ENCODE data around the gene ULK3.

ULK3 gene

GRCh38 chr15:74840851-74841775, 1.8 kb downstream of the ULK3 start:
- DNase-seq (ENCODE audit: low spot score): no peak

- DNase-seq (ENCODE audit: low spot score): no peak
Observed at GRCh38 chr15:74839526-74840395, 3.2 kb downstream of the ULK3 start.

- DNase-seq (ENCODE audit: low spot score): no peak
Observed at GRCh38 chr15:74838746-74839525, 4.0 kb downstream of the ULK3 start.

- no peak for DNase-seq (ENCODE audit: low spot score)
Observed at GRCh38 chr15:74838137-74838516, 4.8 kb downstream of the ULK3 start.

GRCh38 chr15:74837482-74838136, 5.3 kb downstream of the ULK3 start:
- no peak for DNase-seq (ENCODE audit: low spot score)

GRCh38 chr15:74836846-74837245, 6.1 kb downstream of the ULK3 start:
- DNase-seq (ENCODE audit: low spot score): no peak

GRCh38 chr15:74835312-74835823, 7.6 kb downstream of the ULK3 start:
- DNase-seq (ENCODE audit: low spot score): peak; percentile 99

GRCh38 chr15:74833376-74834107, 9.4 kb downstream of the ULK3 start:
- DNase-seq (ENCODE audit: low spot score): no peak

- no peak for DNase-seq (ENCODE audit: low spot score)
Observed at GRCh38 chr15:74832826-74833225, 10.1 kb downstream of the ULK3 start.

GRCh38 chr15:74831813-74832495, 11.0 kb downstream of the ULK3 start:
- no peak for DNase-seq (ENCODE audit: low spot score)

GRCh38 chr15:74830868-74831267, 12.1 kb downstream of the ULK3 start:
- DNase-seq (ENCODE audit: low spot score): no peak

GRCh38 chr15:74829991-74830390, 13.0 kb downstream of the ULK3 start:
- DNase-seq (ENCODE audit: low spot score): no peak

- no peak for DNase-seq (ENCODE audit: low spot score)
Observed at GRCh38 chr15:74829486-74829885, 13.5 kb downstream of the ULK3 start.

GRCh38 chr15:74828835-74829234, 14.1 kb downstream of the ULK3 start:
- no peak for DNase-seq (ENCODE audit: low spot score)

- DNase-seq (ENCODE audit: low spot score): no peak
Observed at GRCh38 chr15:74827614-74828013, 15.3 kb downstream of the ULK3 start.

- DNase-seq (ENCODE audit: low spot score): no peak
Observed at GRCh38 chr15:74826921-74827320, 16.0 kb downstream of the ULK3 start.

GRCh38 chr15:74826364-74826819, 16.6 kb downstream of the ULK3 start, which contains the start of gene CPLX3:
Gene CPLX3 (plus strand): TSS chr15:74826627. CDS start chr15:74826704, 77 bp downstream.
- peak; percentile 74 for DNase-seq (ENCODE audit: low spot score)

- DNase-seq (ENCODE audit: low spot score): no peak
Observed at GRCh38 chr15:74825866-74826265, 17.1 kb downstream of the ULK3 start.

GRCh38 chr15:74824976-74825375, 18.0 kb downstream of the ULK3 start:
- no peak for DNase-seq (ENCODE audit: low spot score)

- no peak for DNase-seq (ENCODE audit: low spot score)
Observed at GRCh38 chr15:74823324-74823723, 19.6 kb downstream of the ULK3 start.

All from HuH-7.5 (cell line).